B cell (primary cell): Measurements from ENCODE around the gene FAM47A.

Source experiments
- CTCF ChIP-seq: fragments of 200-600 bp; IDR thresholded peaks from one replicate; pipeline ENCODE4 v1.8.0; 2022; ENCODE audit warnings: antibody characterized with exemption, mild to moderate bottlenecking
- EZH2 ChIP-seq: IDR thresholded peaks from 2 replicates; pipeline ENCODE4 v1.6.1; 2012; ENCODE audit warnings: borderline replicate concordance, low read depth, mild to moderate bottlenecking, moderate library complexity, low read length; ENCODE audit not compliant: insufficient read depth, poor library complexity, severe bottlenecking

GRCh38 chrX:34147345-34147744, 15.2 kb upstream of the FAM47A start:
- TF ChIP-seq CTCF: no peak
- no peak for TF ChIP-seq EZH2
